IMR-90 (cell line): Measurements from ENCODE around the gene BMP5. TPM values are rescaled to one million over a fixed set of nuclear protein-coding genes. Genes with fewer than 3 reads are reported as not detected.

Experiments
- ATAC-seq: fragments of 200-7000 bp; cut with Tn5 transposase; 2 replicates; pipeline ENCODE4 v1.9.1; 2020; ENCODE audit warnings: low read depth, mild to moderate bottlenecking, moderate library complexity
- BruUV-seq: library from RNA; stranded (reverse); fragments of 400-500 nt; replicated peaks from 2 replicates; lab custom pipeline; 2021; lab: Mats Ljungman, UMichigan
- CTCF ChIA-PET: fragments of 300-600 bp; formaldehyde crosslinking; extraction: SDS; loops from one replicate; lab custom pipeline; 2021; ENCODE audit warnings: antibody characterized with exemption; lab: Yijun Ruan, JAX
- POLR2A ChIA-PET: fragments of 300-600 bp; sonication (Branson Sonifier 250); formaldehyde crosslinking; loops from one replicate; lab custom pipeline; 2022; ENCODE audit warnings: antibody characterized with exemption; ENCODE audit not compliant: unreplicated experiment; lab: Charles Lee
- DNase-seq: peaks from one replicate; pipeline ENCODE4 v3.0.0; 2013
- H2AFZ ChIP-seq: replicated peaks from 2 replicates; pipeline ENCODE3; 2013; ENCODE audit warnings: low read length, mild to moderate bottlenecking; ENCODE audit not compliant: poor library complexity
- H2AK5ac ChIP-seq: 2 replicates; pipeline ENCODE4 v1.6.1; 2013; ENCODE audit warnings: low read depth, low read length, inconsistent platforms
- H2AK9ac ChIP-seq: replicated peaks from 2 replicates; pipeline ENCODE3; 2013; ENCODE audit warnings: mild to moderate bottlenecking, low read depth, low read length, moderate library complexity; ENCODE audit not compliant: poor library complexity
- H2BK120ac ChIP-seq: 2 replicates; pipeline ENCODE4 v1.6.1; 2013; ENCODE audit warnings: low read depth, low read length, inconsistent platforms
- H2BK15ac ChIP-seq: 3 replicates; pipeline ENCODE4 v1.6.1; 2013; ENCODE audit warnings: low read depth, low read length, inconsistent platforms
- H2BK20ac ChIP-seq: 2 replicates; pipeline ENCODE4 v1.6.1; 2013; ENCODE audit warnings: low read depth, mild to moderate bottlenecking, inconsistent platforms, low read length, moderate library complexity
- H2BK5ac ChIP-seq: 2 replicates; pipeline ENCODE4 v1.6.1; 2013; ENCODE audit warnings: mild to moderate bottlenecking, low read depth, low read length, inconsistent platforms; ENCODE audit not compliant: poor library complexity, severe bottlenecking
- H3K14ac ChIP-seq: replicated peaks from 2 replicates; pipeline ENCODE4 v1.6.1; 2013; ENCODE audit warnings: low read depth, low read length, inconsistent platforms
- H3K18ac ChIP-seq: 2 replicates; pipeline ENCODE4 v1.6.1; 2013; ENCODE audit warnings: low read depth, low read length, control low read depth
- H3K23ac ChIP-seq: 2 replicates; pipeline ENCODE4 v1.6.1; 2013; ENCODE audit warnings: low read depth, low read length, inconsistent platforms
- H3K27ac ChIP-seq: 2 replicates; pipeline ENCODE4 v1.5.1; 2013; ENCODE audit warnings: mild to moderate bottlenecking, control low read depth, low read length; ENCODE audit not compliant: insufficient read depth
- H3K27me3 ChIP-seq: 2 replicates; pipeline ENCODE4 v1.6.1; 2013; ENCODE audit warnings: low read length; ENCODE audit not compliant: control insufficient read depth, insufficient read depth
- H3K36me3 ChIP-seq: 2 replicates; pipeline ENCODE4 v1.6.1; 2013; ENCODE audit warnings: low read length, mixed read lengths; ENCODE audit not compliant: control insufficient read depth, insufficient read depth
- H3K4ac ChIP-seq: 2 replicates; pipeline ENCODE4 v1.6.1; 2013; ENCODE audit warnings: low read depth, low read length, inconsistent platforms
- H3K4me1 ChIP-seq: 2 replicates; pipeline ENCODE4 v1.6.1; 2013; ENCODE audit warnings: low read length, mixed read lengths; ENCODE audit not compliant: control insufficient read depth, insufficient read depth
- H3K4me2 ChIP-seq: 2 replicates; pipeline ENCODE4 v1.6.1; 2013; ENCODE audit warnings: low read depth, mild to moderate bottlenecking, control low read depth, low read length, moderate library complexity
- H3K4me3 ChIP-seq: 2 replicates; pipeline ENCODE4 v1.5.1; 2013; ENCODE audit warnings: low read depth, mild to moderate bottlenecking, control low read depth, low read length, moderate library complexity; ENCODE audit not compliant: insufficient read depth
- H3K56ac ChIP-seq: 2 replicates; pipeline ENCODE4 v1.6.1; 2013; ENCODE audit warnings: low read length, inconsistent platforms; ENCODE audit not compliant: insufficient read depth; ENCODE audit errors: extremely low read depth
- H3K79me1 ChIP-seq, 2 experiments: 2 replicates each; pipeline ENCODE4 v1.6.1; 2013; ENCODE audit warnings: low read length in 2 of 2, inconsistent platforms in 1 of 2, low read depth in 1 of 2
- H3K9ac ChIP-seq: 2 replicates; pipeline ENCODE4 v1.6.1; 2013; ENCODE audit warnings: low read depth, low read length, control low read depth
- H3K9me1 ChIP-seq: 2 replicates; pipeline ENCODE4 v1.6.1; 2013; ENCODE audit warnings: low read length, inconsistent platforms; ENCODE audit not compliant: insufficient read depth
- H3K9me3 ChIP-seq: 2 replicates; pipeline ENCODE4 v1.6.1; 2013; ENCODE audit warnings: low read length; ENCODE audit not compliant: control insufficient read depth, insufficient read depth
- H4K20me1 ChIP-seq: 2 replicates; pipeline ENCODE4 v1.6.1; 2013; ENCODE audit warnings: low read length, inconsistent platforms; ENCODE audit not compliant: insufficient read depth
- H4K5ac ChIP-seq: 2 replicates; pipeline ENCODE4 v1.6.1; 2013; ENCODE audit warnings: mild to moderate bottlenecking, low read depth, low read length, control low read depth
- H4K8ac ChIP-seq, 2 experiments: 2 replicates each; pipeline ENCODE4 v1.6.1; 2013; ENCODE audit warnings: low read depth in 2 of 2, low read length in 2 of 2, control low read depth in 1 of 2, inconsistent platforms in 1 of 2
- H4K91ac ChIP-seq: 2 replicates; pipeline ENCODE4 v1.6.1; 2013; ENCODE audit warnings: low read depth, low read length, inconsistent platforms; ENCODE audit not compliant: insufficient read depth
- CEBPB ChIP-seq: IDR thresholded peaks from 2 replicates; pipeline ENCODE4 v1.6.1; 2012; ENCODE audit warnings: low read depth, low read length, improper control_type of control experiment
- FOS ChIP-seq: fragments of 150-350 bp; IDR thresholded peaks from 2 replicates; pipeline ENCODE4 v1.6.1; 2016; ENCODE audit warnings: low read depth, low read length
- NFE2L2 ChIP-seq: fragments of 150-350 bp; IDR thresholded peaks from 2 replicates; pipeline ENCODE4 v1.6.1; 2016; ENCODE audit warnings: low read depth, mild to moderate bottlenecking, low read length
- POLR2A ChIP-seq: IDR thresholded peaks from 2 replicates; pipeline ENCODE4 v1.6.1; 2012; ENCODE audit warnings: mild to moderate bottlenecking, low read depth, low read length
- RCOR1 ChIP-seq: IDR thresholded peaks from 2 replicates; pipeline ENCODE4 v1.6.1; 2012; ENCODE audit warnings: mild to moderate bottlenecking, low read length, improper control_type of control experiment; ENCODE audit not compliant: insufficient replicate concordance
- WGBS, 2 experiments: methylation state at CpG; one replicate each; pipeline versions ENCODE4 v1.1.5 to v1.1.7; 2013; ENCODE audit warnings: missing lambda C conversion rate in 2 of 2; ENCODE audit not compliant: insufficient read length in 1 of 2; ENCODE audit errors: extremely low coverage in 2 of 2; 5-methylcytosine and 5-hydroxymethylcytosine counted together
- dilution Hi-C: fragments of 300-500 bp; cut with HindIII; formaldehyde crosslinking; loops from one replicate; pipeline ENCODE4 v1.14.3; 2018; ENCODE audit warnings: low sequenced_read_pairs; ENCODE audit not compliant: unreplicated experiment
- in situ Hi-C: fragments of 300-500 bp; cut with MboI; formaldehyde crosslinking; loops from 3 replicates; pipeline ENCODE4 v1.14.3; 2019; ENCODE audit warnings: low sequenced_read_pairs, inconsistent platforms, mixed read lengths
- intact Hi-C: fragments of 100-400 bp; cut with micrococcal nuclease; formaldehyde crosslinking; loops from 2 replicates; pipeline ENCODE4 v1.10.0; 2022
- polyA plus RNA-seq, 3 experiments: library from polyadenylated mRNA; depleted of rRNA; stranded (reverse); fragments of >200 nt; gene quantifications; 2 replicates each; pipeline ENCODE4 v1.2.3, GENCODE V29; 2012; ENCODE audit warnings: low replicate concordance in 1 of 3
- total RNA-seq: library from RNA; depleted of rRNA; stranded (reverse); fragments of >200 nt; gene quantifications from 2 replicates; pipeline ENCODE4 v1.2.3, GENCODE V29; 2012

BMP5 gene
- total and polyA plus RNA-seq, 2 of the 4 experiments (the other 2 are of a cell fraction), result under 0.01 to 0.02 TPM

- no peak for DNase-seq
- no peaks in the 10 kb centered on the region for H3K36me3 ChIP-seq
- in situ Hi-C loops, result no loop called here
- H4K20me1 ChIP-seq, result no peaks in the 10 kb centered on the region
- BruUV-seq, result no TSS peak
- H3K56ac ChIP-seq, result no peak overlapping the region
- intact Hi-C loops, result no loop called here
- H2BK20ac ChIP-seq, result no peak overlapping the region
- dilution Hi-C loops, result no loop called here
- no peak overlapping the region for H2BK5ac ChIP-seq
- no peak overlapping the region for H3K4me3 ChIP-seq
- no peak overlapping the region for H4K91ac ChIP-seq
- no CpG with 5 or more reads among the region's 3 CpGs for WGBS, 2 experiments
- no peak overlapping the region for H3K27ac ChIP-seq
- no peak overlapping the region for H3K4me2 ChIP-seq
- ChIA-PET CTCF (no interaction called here), POLR2A (no interaction called here)
- no peak overlapping the region for H2AK9ac ChIP-seq
- H4K5ac ChIP-seq, result no peak overlapping the region
- H3K9me3 ChIP-seq, result no peaks in the 10 kb centered on the region
- no peaks in the 10 kb centered on the region for H3K27me3 ChIP-seq
- H3K18ac ChIP-seq, result no peak overlapping the region
- TF ChIP-seq FOS (no peak), CEBPB (no peak), RCOR1 (no peak), NFE2L2 (no peak), POLR2A (no peak)
- H3K9ac ChIP-seq, result no peak overlapping the region
- H2AFZ ChIP-seq, result no peak overlapping the region
- no peaks in the 10 kb centered on the region for H3K4me1 ChIP-seq
- no peak overlapping the region for H3K4ac ChIP-seq
- H3K9me1 ChIP-seq, result no peaks in the 10 kb centered on the region
- H4K8ac ChIP-seq, result no peak overlapping the region
- H2BK120ac ChIP-seq, result no peak overlapping the region
- ATAC-seq, result no peak
- no peak overlapping the region for H3K23ac ChIP-seq
- H2BK15ac ChIP-seq, result no peak overlapping the region
- no peaks in the 10 kb centered on the region for H3K79me1 ChIP-seq
- H2AK5ac ChIP-seq, result no peak overlapping the region
- no peak overlapping the region for H3K14ac ChIP-seq
These were observed 64.3 kb downstream of the BMP5 start for GRCh38 chr6:55811074-55811473.
